ENCODE data around the gene KIAA1755.

Gene KIAA1755

GRCh38 chr20:38193586-38194105 lies 66.9 kb downstream of the KIAA1755 start:
- TF ChIP-seq, protein P1, sequence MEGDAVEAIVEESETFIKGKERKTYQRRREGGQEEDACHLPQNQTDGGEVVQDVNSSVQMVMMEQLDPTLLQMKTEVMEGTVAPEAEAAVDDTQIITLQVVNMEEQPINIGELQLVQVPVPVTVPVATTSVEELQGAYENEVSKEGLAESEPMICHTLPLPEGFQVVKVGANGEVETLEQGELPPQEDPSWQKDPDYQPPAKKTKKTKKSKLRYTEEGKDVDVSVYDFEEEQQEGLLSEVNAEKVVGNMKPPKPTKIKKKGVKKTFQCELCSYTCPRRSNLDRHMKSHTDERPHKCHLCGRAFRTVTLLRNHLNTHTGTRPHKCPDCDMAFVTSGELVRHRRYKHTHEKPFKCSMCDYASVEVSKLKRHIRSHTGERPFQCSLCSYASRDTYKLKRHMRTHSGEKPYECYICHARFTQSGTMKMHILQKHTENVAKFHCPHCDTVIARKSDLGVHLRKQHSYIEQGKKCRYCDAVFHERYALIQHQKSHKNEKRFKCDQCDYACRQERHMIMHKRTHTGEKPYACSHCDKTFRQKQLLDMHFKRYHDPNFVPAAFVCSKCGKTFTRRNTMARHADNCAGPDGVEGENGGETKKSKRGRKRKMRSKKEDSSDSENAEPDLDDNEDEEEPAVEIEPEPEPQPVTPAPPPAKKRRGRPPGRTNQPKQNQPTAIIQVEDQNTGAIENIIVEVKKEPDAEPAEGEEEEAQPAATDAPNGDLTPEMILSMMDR (IDR thresholded peaks at IDR 0.05; ENCODE audit: extremely low read depth, missing control alignments) = no peak

GRCh38 chr20:38192323-38192885 lies 68.1 kb downstream of the KIAA1755 start:
- TF ChIP-seq, protein P1 (IDR thresholded peaks at IDR 0.05; ENCODE audit: extremely low read depth, missing control alignments) = no peak
- DNase-seq (ENCODE audit: low spot score) = no peak

More at GRCh38 chr20:38193586-38194105, 66.9 kb downstream of the KIAA1755 start:
- no peak for DNase-seq (ENCODE audit: low spot score)

- DNase-seq (ENCODE audit: low spot score) = no peak
- TF ChIP-seq, protein P1 (IDR thresholded peaks at IDR 0.05; ENCODE audit: extremely low read depth, missing control alignments) = no peak
Observed at GRCh38 chr20:38191654-38192053, 68.9 kb downstream of the KIAA1755 start.

DNA sequence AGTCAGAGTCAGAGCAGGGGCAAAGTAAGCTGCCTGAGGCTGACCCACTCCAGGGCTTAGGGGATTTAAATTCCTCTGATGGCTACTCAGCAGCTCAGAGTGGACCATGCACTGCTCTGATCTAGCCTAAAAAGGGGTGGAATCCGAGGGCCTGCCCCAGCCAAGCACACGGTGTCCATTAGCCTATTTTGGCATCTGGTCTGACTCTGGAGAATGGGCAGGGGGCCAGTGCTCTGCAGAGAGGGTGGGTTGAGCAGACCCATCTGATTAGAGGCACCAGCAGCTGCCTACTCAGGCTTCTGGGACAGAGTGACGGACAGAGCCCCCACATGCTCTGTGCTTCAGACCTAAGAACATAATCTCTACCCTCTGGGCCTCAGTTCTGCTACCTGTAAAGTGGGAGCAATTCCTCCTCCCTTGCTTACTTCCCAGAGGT lies 69.6 kb downstream of the KIAA1755 start:
- DNase-seq (ENCODE audit: low spot score) = no peak
- TF ChIP-seq, protein P1 (IDR thresholded peaks at IDR 0.05; ENCODE audit: extremely low read depth, missing control alignments) = no peak

- TF ChIP-seq, protein P1 (IDR thresholded peaks at IDR 0.05; ENCODE audit: extremely low read depth, missing control alignments) = no peak
- no peak for DNase-seq (ENCODE audit: low spot score)
Observed at GRCh38 chr20:38190166-38190565, 70.4 kb downstream of the KIAA1755 start.

GRCh38 chr20:38187517-38187916 lies 73.0 kb downstream of the KIAA1755 start:
- DNase-seq (ENCODE audit: low spot score) = no peak
- TF ChIP-seq, protein P1 (IDR thresholded peaks at IDR 0.05; ENCODE audit: extremely low read depth, missing control alignments) = no peak

DNA sequence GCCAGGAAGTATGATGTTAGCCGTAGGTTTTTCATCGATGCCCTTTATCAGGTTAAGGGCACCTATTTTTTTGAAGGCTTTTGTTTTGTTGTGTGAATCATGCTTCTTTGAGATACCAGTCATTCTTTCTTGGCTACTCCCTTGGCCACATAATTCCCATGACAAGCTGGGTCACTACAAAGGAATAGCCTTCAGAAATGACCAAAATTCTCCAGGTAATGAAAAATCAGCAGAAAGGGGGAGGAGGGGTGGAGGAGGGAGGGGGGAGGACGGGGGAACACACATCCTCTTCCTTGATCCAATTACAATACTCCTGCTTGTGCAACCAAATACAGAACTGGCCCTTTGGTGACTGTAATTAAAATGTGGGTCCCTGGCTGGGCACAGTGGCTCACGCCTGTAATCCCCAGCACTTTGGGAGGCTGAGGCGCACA lies 73.7 kb downstream of the KIAA1755 start:
- TF ChIP-seq, protein P1 (IDR thresholded peaks at IDR 0.05; ENCODE audit: extremely low read depth, missing control alignments) = no peak
- no peak for DNase-seq (ENCODE audit: low spot score)
